GM19035 (cell line): ENCODE data around the gene SMIM7.

Experiments used
- ATAC-seq: cut with Tn5 transposase; IDR thresholded peaks from one replicate; pipeline ENCODE4 v1.9.1; 2021; ENCODE audit not compliant: unreplicated experiment

SMIM7 gene

GRCh38 chr19:16623576-16623975, 36.4 kb downstream of the SMIM7 start:
- ATAC-seq: no peak

GRCh38 chr19:16623066-16623465, 36.9 kb downstream of the SMIM7 start:
- no peak for ATAC-seq

- ATAC-seq: no peak
Measured at GRCh38 chr19:16621165-16621800, 38.7 kb downstream of the SMIM7 start.

GRCh38 chr19:16620584-16620983, 39.4 kb downstream of the SMIM7 start:
- no peak for ATAC-seq

- ATAC-seq: no peak
Measured at GRCh38 chr19:16620018-16620417, 39.9 kb downstream of the SMIM7 start.

GRCh38 chr19:16619457-16619856, 40.5 kb downstream of the SMIM7 start:
- no peak for ATAC-seq

- no peak for ATAC-seq
Measured at GRCh38 chr19:16618248-16618647, 41.7 kb downstream of the SMIM7 start.

GRCh38 chr19:16615808-16616207, 44.1 kb downstream of the SMIM7 start:
- no peak for ATAC-seq

- ATAC-seq: no peak
Measured at GRCh38 chr19:16614941-16615340, 45.0 kb downstream of the SMIM7 start.

- ATAC-seq: no peak
Measured at GRCh38 chr19:16613841-16614240, 46.1 kb downstream of the SMIM7 start.

GRCh38 chr19:16612636-16613035, 47.3 kb downstream of the SMIM7 start:
- no peak for ATAC-seq

GRCh38 chr19:16611121-16611520, 48.8 kb downstream of the SMIM7 start:
- ATAC-seq: no peak

GRCh38 chr19:16609511-16610200, 50.3 kb downstream of the SMIM7 start:
- ATAC-seq: no peak

- no peak for ATAC-seq
Measured at GRCh38 chr19:16608290-16608739, 51.6 kb downstream of the SMIM7 start.

GRCh38 chr19:16607819-16608218, 52.1 kb downstream of the SMIM7 start:
- ATAC-seq: no peak

- ATAC-seq: no peak
Measured at GRCh38 chr19:16605553-16605994, 54.4 kb downstream of the SMIM7 start.

GRCh38 chr19:16605115-16605514, 54.8 kb downstream of the SMIM7 start:
- ATAC-seq: no peak

- no peak for ATAC-seq
Measured at GRCh38 chr19:16604615-16605014, 55.3 kb downstream of the SMIM7 start.

GRCh38 chr19:16603090-16603489, 56.9 kb downstream of the SMIM7 start:
- ATAC-seq: no peak

GRCh38 chr19:16601378-16602052, 58.4 kb downstream of the SMIM7 start:
- ATAC-seq: no peak

- ATAC-seq: no peak
Measured at GRCh38 chr19:16600824-16601223, 59.1 kb downstream of the SMIM7 start.
